Right lobe of liver (tissue), 6 donors: ENCODE results near the gene NFATC4. TPM values are rescaled to one million over a fixed set of nuclear protein-coding genes. Genes with fewer than 3 reads are reported as not detected.
A peak's percentile ranks its signal among the peaks of the same experiment; 100 is the strongest.

Experiments used
- ATAC-seq, 4 donors: fragments of 200-7000 bp; cut with Tn5 transposase; one replicate each; pipeline ENCODE4 v1.9.1; 2020; ENCODE audit warnings: mild to moderate bottlenecking in 4 of 4, moderate library complexity in 4 of 4
- DNase-seq, 3 donors: peaks; one replicate each; pipeline ENCODE4 v3.0.0-alpha.2; 2020
- H3K27ac ChIP-seq, 3 donors: fragments of 200-600 bp; one replicate each; pipeline ENCODE4 v1.8.0; 2022
- H3K27me3 ChIP-seq, 2 donors: fragments of 200-600 bp; one replicate each; pipeline ENCODE4 v1.8.0; 2022
- H3K36me3 ChIP-seq, 4 donors: fragments of 200-600 bp; sonication (generic) in 1 of 4; one replicate each; pipeline versions ENCODE4 v1.5.1 to v1.8.0; 2017 to 2022; ENCODE audit warnings: control low read depth in 1 of 4
- H3K4me1 ChIP-seq, 4 donors: fragments of 200-600 bp; sonication (generic) in 1 of 4; one replicate each; pipeline versions ENCODE4 v1.5.1 to v1.8.0; 2017 to 2022; ENCODE audit warnings: control low read depth in 1 of 4
- H3K4me3 ChIP-seq, 3 donors: fragments of 200-600 bp; one replicate each; pipeline ENCODE4 v1.8.0; 2022
- H3K9me3 ChIP-seq, 4 donors: fragments of 200-600 bp; sonication (generic) in 1 of 4; one replicate each; pipeline versions ENCODE4 v1.5.1 to v1.8.0; 2017 to 2022; ENCODE audit warnings: control low read depth in 1 of 4
- POLR2A ChIP-seq: fragments of 450-650 bp; IDR thresholded peaks from one replicate; pipeline ENCODE4 v1.6.1; 2017; ENCODE audit warnings: antibody characterized with exemption, mild to moderate bottlenecking
- WGBS: methylation state at CpG from one replicate; pipeline ENCODE4 v1.1.6; 2018; ENCODE audit warnings: low coverage, low lambda C conversion rate; ENCODE audit not compliant: insufficient coverage; ENCODE audit errors: missing lambda C conversion rate; 5-methylcytosine and 5-hydroxymethylcytosine counted together
- intact Hi-C, 2 donors: fragments of 100-400 bp; cut with DNase I; formaldehyde crosslinking; loops; one replicate each; pipeline versions ENCODE4 v1.11.2 to v1.14.1; 2022
- total RNA-seq, 6 experiments: library from RNA; depleted of rRNA in 2 of 6; stranded (reverse); fragments of >200 nt in 2 of 6; fragmentation: NEBNext Ultra II Directional in 3 of 6; extraction: Animal tissue kit (Norgen Biotek cat#: 25700) in 3 of 6; gene quantifications; one replicate each; pipeline versions ENCODE4 v1.1.0 to v1.2.4, GENCODE V29; 2016 to 2023
- TF ChIP-seq, protein P1 (sequence below), 4 donors: fragments of 200-600 bp in 3 of 4; fragments of 450-650 bp in 1 of 4; IDR thresholded peaks; one replicate each; pipeline versions ENCODE4 v1.5.1 to v1.8.0; 2016 to 2022; ENCODE audit warnings: antibody characterized with exemption in 4 of 4, mild to moderate bottlenecking in 2 of 4
- donor health status: DM: no; HTN: yes; CAD: no.
- donor health status: DM: no; HTN: no; CAD: no.
- donor health status: DM: no; HTN: no; CAD: no.
- donor health status: DM: no; HTN: yes; CAD: no.
- donor health status: DM: no; HTN: yes; CAD: no.

NFATC4 gene
- total RNA-seq, 6 experiments from 2014 or later: 1.0 to 3.7 (median 2.0) TPM

DNA sequence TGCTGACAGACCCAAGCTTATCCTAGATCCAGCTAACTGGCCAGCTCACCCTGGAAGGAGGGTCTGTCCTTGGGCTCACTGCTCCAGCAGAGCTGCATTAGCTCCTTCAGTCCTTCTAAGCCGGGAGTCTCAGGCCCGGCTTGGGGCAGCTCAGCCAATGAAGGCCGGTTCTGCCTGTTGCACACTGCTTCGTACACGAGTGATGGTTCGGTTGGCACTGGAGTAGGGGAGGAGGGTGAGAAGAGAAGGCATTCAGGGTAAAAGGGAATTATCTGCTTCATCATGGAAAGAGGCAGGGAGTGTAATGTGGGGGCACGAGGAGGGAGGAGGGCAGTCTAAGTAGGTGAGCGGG lies 30.2 kb upstream of the NFATC4 start:
- no peak overlapping the region for H3K4me3 ChIP-seq
- ATAC-seq: no peak
- intact Hi-C loops: no loop called here
- no peaks in the 10 kb centered on the region for H3K36me3 ChIP-seq
- H3K9me3 ChIP-seq: no peaks in the 10 kb centered on the region
- TF ChIP-seq, protein P1, sequence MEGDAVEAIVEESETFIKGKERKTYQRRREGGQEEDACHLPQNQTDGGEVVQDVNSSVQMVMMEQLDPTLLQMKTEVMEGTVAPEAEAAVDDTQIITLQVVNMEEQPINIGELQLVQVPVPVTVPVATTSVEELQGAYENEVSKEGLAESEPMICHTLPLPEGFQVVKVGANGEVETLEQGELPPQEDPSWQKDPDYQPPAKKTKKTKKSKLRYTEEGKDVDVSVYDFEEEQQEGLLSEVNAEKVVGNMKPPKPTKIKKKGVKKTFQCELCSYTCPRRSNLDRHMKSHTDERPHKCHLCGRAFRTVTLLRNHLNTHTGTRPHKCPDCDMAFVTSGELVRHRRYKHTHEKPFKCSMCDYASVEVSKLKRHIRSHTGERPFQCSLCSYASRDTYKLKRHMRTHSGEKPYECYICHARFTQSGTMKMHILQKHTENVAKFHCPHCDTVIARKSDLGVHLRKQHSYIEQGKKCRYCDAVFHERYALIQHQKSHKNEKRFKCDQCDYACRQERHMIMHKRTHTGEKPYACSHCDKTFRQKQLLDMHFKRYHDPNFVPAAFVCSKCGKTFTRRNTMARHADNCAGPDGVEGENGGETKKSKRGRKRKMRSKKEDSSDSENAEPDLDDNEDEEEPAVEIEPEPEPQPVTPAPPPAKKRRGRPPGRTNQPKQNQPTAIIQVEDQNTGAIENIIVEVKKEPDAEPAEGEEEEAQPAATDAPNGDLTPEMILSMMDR (IDR thresholded peaks at IDR 0.05): no peak
- TF ChIP-seq POLR2A: no peak
- peaks cover 0 to 24% (median 5%) of the 10 kb centered on the region in 4 donors for H3K4me1 ChIP-seq
- no peak overlapping the region for H3K27ac ChIP-seq
- no peak for DNase-seq
- H3K27me3 ChIP-seq: no peaks in the 10 kb centered on the region
- WGBS: 81% methylated on average over 5 of the region's 8 CpGs

DNA sequence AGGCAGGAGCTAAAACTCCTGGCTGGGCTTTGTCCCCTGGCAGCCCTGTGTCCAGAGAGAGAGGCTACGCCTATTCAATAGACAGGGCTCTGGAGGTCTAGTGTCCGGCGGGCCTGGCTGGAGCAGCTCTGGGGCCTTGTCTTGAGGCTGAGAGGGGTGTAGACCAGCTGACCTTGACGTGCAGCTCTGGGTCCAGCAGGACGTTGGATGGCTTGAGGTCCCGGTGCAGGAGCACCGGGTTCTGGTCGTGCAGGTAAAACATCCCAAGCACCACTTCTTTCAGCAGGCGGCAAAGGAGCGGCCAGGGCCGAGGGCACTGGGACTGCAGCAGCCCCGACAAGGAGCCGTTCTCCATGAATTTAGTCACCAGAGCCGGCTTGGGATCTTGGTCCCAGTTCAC lies 29.1 kb upstream of the NFATC4 start:
- no CpG with 5 or more reads among the region's 14 CpGs for WGBS
- H3K27ac ChIP-seq: no peak overlapping the region
- DNase-seq (no peak), ATAC-seq (no peak)
- H3K36me3 ChIP-seq: no peaks in the 10 kb centered on the region
- intact Hi-C loops: no loop called here
- peak overlapping the region in 2 of 3 donors; percentile 18 to 41 for H3K4me3 ChIP-seq
- no peak for TF ChIP-seq POLR2A
- TF ChIP-seq, protein P1 (IDR thresholded peaks at IDR 0.05): no peak
- H3K27me3 ChIP-seq: no peaks in the 10 kb centered on the region
- H3K9me3 ChIP-seq: no peaks in the 10 kb centered on the region
- peaks cover 0 to 19% (median under 1%) of the 10 kb centered on the region in 4 donors for H3K4me1 ChIP-seq

DNA sequence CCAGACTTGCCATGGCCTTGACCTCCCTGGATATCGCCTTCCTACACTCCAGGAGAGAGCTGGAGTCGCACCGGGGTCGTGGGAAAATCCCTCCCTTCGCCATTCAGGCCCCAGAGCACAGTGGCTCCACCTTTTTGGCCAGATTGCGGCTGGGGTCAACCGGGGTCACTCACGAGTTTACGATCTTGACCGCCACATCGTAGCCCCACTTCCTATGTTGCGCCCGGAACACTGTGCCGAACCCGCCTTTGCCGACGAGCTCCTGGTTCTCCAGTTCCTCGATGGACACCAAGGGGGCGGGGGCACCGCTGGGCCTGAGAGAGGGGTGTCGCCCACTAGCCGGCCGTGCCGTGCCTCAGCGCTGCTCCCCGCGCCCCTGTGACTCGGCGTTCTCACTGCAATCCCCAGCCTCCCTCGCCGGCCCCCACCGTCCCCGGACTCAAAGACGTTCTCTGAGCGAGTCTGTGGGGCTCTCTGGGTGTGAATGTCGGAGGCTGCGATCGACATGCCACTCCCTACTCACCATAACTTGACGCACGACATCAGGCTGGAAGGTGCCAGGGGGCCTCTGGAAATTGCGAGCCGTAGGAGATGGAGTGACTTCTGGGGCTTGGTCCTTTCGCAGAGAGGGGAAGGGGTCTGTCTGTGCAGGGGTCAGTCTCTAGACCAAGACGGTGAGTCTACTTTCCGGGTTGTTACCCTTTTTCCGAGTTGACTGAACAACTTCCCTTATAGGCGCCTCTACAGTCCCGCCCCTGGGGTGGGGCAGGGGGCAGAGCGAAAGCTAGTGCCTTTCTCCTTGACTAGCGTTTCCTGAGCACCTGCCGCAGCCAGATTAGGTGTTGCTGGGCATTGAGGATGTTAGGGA lies 28.5 kb upstream of the NFATC4 start, which contains the start of gene RIPK3:
Gene RIPK3, minus strand, starts transcription at position 708 of the 868 bp plus-strand sequence. Its CDS starts 165 bp downstream, at position 543.
- peak; percentile 22 to 48 (median 44) for ATAC-seq
- no peaks in the 10 kb centered on the region for H3K27me3 ChIP-seq
- peaks cover 0 to 12% (median 0%) of the 10 kb centered on the region in 4 donors for H3K4me1 ChIP-seq
- H3K4me3 ChIP-seq: peak within 1 kb of the TSS; percentile 18 to 41 (median 18)
- DNase-seq: peak in 2 of 3 donors; percentile 49 to 67
- intact Hi-C loops: no loop called here
- TF ChIP-seq, protein P1 (IDR thresholded peaks at IDR 0.05): no peak
- no peak for TF ChIP-seq POLR2A
- peak within 1 kb of the TSS in 1 of 3 donors; percentile 13 for H3K27ac ChIP-seq
- H3K36me3 ChIP-seq: no peaks in the 10 kb centered on the region
- WGBS: 29% methylated on average over 30 of the region's 51 CpGs
- H3K9me3 ChIP-seq: no peaks in the 10 kb centered on the region

DNA sequence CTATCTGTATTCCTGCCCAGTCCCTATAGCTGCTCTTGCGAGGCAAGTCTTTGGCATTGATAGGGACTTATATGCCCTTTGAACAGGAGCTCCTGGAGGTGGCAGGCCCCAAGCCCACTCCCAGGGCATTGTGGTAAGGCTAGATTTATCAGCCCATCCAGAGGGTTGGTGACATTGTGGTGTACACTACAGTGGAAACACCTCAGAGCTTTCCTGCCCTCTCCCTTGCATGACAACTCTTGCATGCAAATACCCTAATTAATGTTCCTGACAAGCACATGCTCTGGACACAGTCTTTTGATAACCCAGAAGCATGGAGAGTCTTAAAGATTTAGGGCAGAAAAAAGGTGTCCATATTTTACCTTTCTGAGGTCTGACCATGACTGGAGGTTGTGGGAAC lies 27.4 kb upstream of the NFATC4 start:
- H3K27ac ChIP-seq: no peak overlapping the region
- WGBS: no CpG with 5 or more reads among the region's 1 CpG
- no peak for TF ChIP-seq POLR2A
- TF ChIP-seq, protein P1 (IDR thresholded peaks at IDR 0.05): no peak
- peaks cover 0 to 10% (median 0%) of the 10 kb centered on the region in 4 donors for H3K4me1 ChIP-seq
- H3K9me3 ChIP-seq: no peaks in the 10 kb centered on the region
- no peak overlapping the region for H3K4me3 ChIP-seq
- H3K27me3 ChIP-seq: no peaks in the 10 kb centered on the region
- intact Hi-C loops: no loop called here
- ATAC-seq: no peak
- H3K36me3 ChIP-seq: no peaks in the 10 kb centered on the region
- no peak for DNase-seq
